Activated naive CD8-positive, alpha-beta T cell treated with anti-CD3 and anti-CD28 coated beads for 36 hours (primary cell): Measurements from ENCODE around the gene EPN2. TPM values are rescaled to one million over a fixed set of nuclear protein-coding genes. Genes with fewer than 3 reads are reported as not detected.

Source experiments
- DNase-seq: peaks from one replicate; pipeline ENCODE4 v3.0.0; 2021
- H3K27ac Mint-ChIP-seq: one replicate; pipeline ENCODE4 v1.8.0; 2022; ENCODE audit warnings: mild to moderate bottlenecking, moderate library complexity, mixed read lengths
- H3K27me3 Mint-ChIP-seq: one replicate; pipeline ENCODE4 v1.8.0; 2022; ENCODE audit warnings: mild to moderate bottlenecking, mixed read lengths
- H3K36me3 Mint-ChIP-seq: one replicate; pipeline ENCODE4 v1.8.0; 2021; ENCODE audit warnings: mild to moderate bottlenecking, mixed read lengths
- H3K4me1 Mint-ChIP-seq: one replicate; pipeline ENCODE4 v1.8.0; 2021; ENCODE audit warnings: mixed read lengths
- H3K4me3 Mint-ChIP-seq: one replicate; pipeline ENCODE4 v1.8.0; 2022; ENCODE audit warnings: mild to moderate bottlenecking, moderate library complexity, mixed read lengths
- H3K9me3 Mint-ChIP-seq: one replicate; pipeline ENCODE4 v1.8.0; 2022; ENCODE audit warnings: mixed read lengths
- total RNA-seq, 2 experiments: library from RNA; stranded (reverse); gene quantifications; one replicate each; pipeline ENCODE4 v1.2.3, GENCODE V29; 2021

Gene EPN2
- total RNA-seq, 2 experiments from 2014 or later: 2.7 to 4.6 TPM

DNA sequence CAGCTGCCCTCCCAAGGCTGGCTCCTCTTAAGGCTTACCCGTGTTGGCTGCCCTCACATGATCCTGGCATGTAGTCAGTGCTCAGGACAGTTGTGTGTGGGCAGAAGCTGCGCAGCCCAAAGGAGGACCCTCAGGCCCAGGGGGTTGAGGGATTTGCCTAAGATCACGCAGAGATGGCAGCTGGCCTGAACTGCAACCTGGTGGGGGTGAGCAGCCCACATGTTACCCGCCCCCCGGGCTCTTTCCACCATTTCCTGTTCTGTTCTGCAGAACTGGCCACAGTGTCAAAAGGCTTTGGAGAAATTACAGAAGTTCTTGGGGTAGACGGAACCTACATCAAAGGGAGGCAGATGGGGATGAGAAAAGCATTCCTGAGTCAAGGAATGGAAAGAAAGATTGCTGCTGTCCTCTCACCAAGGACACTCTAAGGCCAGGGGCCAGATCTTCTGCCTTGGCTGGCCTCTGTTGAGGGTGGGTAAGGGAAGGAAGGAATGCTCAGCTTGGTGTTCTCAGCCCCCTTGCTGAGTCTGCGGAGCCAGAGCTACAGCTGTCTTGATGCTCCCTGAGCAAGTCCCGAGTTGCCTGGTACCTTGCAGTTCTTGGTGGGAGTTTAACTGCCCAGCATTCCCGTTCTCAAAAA, 53.0 kb downstream of the EPN2 start:
- Mint-ChIP-seq H3K27ac (no peak overlapping the region), H3K36me3 (peaks cover 2% of the 10 kb centered on the region), H3K9me3 (no peaks in the 10 kb centered on the region), H3K4me1 (no peaks in the 10 kb centered on the region), H3K4me3 (no peak overlapping the region), H3K27me3 (peaks cover 15% of the 10 kb centered on the region)
- DNase-seq: no peak

DNA sequence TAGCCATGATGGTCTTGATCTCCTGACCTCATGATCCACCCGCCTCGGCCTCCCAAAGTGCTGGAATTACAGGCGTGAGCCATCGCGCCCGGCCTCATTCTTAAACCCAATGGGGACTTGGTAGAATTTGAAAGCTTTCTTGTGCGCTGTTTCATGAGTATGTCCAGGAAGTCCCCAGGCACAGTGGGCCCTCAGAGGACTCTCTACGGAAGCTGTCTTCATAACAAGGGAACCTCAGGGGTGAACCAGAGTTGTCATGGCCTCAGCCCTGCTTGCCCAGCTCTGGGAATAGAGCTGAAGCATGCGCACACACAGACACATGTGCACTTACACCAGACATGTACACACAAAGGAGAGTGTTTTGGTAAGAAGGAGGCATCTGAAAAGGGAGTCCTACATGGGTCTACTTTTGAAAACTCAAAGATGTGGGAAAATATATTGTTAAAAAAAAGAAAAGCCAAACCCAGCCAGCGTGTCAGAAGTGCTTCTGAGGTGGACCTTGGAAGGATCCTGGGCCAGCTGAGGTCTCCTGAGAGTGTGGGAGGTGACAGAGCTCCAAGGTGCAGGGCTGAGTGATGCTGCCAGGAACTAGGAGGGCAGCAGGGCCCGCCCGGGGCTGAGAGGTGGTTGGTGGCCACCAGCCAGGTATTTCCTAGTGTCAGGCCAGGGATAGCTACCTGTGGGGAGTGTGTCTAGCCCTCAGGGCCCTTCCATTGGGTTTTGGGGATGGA, 54.6 kb downstream of the EPN2 start:
- no peaks in the 10 kb centered on the region for H3K4me1 Mint-ChIP-seq
- H3K27me3 Mint-ChIP-seq: peaks cover 15% of the 10 kb centered on the region
- H3K36me3 Mint-ChIP-seq: peaks cover 2% of the 10 kb centered on the region
- H3K9me3 Mint-ChIP-seq: no peaks in the 10 kb centered on the region
- no peak for DNase-seq
- no peak overlapping the region for H3K4me3 Mint-ChIP-seq
- H3K27ac Mint-ChIP-seq: no peak overlapping the region

DNA sequence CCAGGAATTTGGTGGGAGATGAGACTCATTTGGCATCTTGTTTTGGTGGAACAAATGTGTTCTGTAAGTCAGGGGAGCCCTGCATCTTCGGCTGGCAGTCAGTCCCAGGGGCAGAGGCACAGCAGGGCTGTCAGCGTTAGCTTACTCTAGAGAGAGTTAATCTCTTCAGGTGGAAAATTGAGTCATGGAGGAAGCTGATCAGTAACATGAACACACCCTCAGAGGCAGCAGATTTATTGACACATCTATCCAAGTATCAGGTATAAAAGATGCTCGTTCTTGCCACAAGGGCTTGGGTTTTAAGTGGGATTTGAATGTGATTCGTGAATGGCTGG, 55.2 kb downstream of the EPN2 start:
- Mint-ChIP-seq H3K4me3 (no peak overlapping the region), H3K27me3 (peaks cover 15% of the 10 kb centered on the region), H3K36me3 (peaks cover 2% of the 10 kb centered on the region), H3K4me1 (no peaks in the 10 kb centered on the region), H3K9me3 (no peaks in the 10 kb centered on the region), H3K27ac (no peak overlapping the region)
- no peak for DNase-seq

DNA sequence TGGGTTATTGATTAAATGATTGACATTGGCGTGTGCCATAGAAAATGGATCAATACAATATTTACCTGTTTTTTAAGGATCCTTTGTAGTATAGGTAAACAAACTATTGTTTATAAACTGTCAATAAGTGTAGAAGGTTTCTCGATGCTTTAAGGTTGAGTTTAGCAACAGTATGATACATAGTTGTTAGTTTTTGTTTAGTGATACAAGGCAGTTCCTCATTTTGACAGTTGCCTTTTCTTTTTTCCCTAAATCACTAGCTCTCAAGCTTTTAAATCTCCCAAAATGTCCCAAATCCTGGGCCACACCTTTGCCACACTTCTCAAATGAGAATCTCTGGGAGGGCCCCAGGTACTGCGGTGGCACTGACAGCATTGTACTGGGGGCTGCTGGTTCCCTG, 57.3 kb downstream of the EPN2 start:
- no peaks in the 10 kb centered on the region for H3K36me3 Mint-ChIP-seq
- no peaks in the 10 kb centered on the region for H3K9me3 Mint-ChIP-seq
- H3K4me3 Mint-ChIP-seq: no peak overlapping the region
- peaks cover 6% of the 10 kb centered on the region for H3K27me3 Mint-ChIP-seq
- H3K27ac Mint-ChIP-seq: no peak overlapping the region
- no peak for DNase-seq
- no peaks in the 10 kb centered on the region for H3K4me1 Mint-ChIP-seq

DNA sequence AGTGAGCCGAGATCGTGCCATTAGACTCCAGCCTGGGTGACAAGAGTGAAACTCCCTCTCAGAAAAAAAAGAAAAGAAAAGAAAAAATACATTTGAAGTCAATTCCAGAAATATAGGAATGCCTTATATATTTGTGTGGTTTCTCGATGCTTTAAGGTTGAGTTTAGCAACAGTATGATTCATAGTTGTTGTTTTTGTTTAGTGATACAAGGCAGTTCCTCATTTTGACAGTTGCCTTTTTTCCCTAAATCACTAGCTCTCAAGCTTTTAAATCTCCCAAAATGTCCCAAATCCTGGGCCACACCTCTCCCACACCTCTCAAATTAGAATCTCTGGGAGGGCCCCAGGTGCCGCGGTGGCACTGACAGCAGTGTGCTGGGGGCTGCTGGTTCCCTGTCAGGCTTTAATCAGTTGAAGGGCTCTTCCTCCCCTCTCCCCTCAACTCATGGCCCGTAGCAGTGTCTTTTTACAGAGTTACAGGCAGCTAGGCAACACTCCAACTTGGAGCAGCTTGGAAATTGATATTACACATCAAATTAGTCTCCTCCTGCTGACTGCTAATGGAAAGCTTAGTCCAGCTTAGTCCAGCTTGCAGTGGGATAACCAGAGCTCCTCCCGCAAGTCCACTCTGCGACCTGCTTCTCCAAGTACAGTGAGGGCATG, 58.4 kb downstream of the EPN2 start:
- peaks cover 3% of the 10 kb centered on the region for H3K27me3 Mint-ChIP-seq
- H3K4me3 Mint-ChIP-seq: no peak overlapping the region
- H3K9me3 Mint-ChIP-seq: no peaks in the 10 kb centered on the region
- H3K36me3 Mint-ChIP-seq: no peaks in the 10 kb centered on the region
- DNase-seq: no peak
- H3K4me1 Mint-ChIP-seq: no peaks in the 10 kb centered on the region
- no peak overlapping the region for H3K27ac Mint-ChIP-seq

DNA sequence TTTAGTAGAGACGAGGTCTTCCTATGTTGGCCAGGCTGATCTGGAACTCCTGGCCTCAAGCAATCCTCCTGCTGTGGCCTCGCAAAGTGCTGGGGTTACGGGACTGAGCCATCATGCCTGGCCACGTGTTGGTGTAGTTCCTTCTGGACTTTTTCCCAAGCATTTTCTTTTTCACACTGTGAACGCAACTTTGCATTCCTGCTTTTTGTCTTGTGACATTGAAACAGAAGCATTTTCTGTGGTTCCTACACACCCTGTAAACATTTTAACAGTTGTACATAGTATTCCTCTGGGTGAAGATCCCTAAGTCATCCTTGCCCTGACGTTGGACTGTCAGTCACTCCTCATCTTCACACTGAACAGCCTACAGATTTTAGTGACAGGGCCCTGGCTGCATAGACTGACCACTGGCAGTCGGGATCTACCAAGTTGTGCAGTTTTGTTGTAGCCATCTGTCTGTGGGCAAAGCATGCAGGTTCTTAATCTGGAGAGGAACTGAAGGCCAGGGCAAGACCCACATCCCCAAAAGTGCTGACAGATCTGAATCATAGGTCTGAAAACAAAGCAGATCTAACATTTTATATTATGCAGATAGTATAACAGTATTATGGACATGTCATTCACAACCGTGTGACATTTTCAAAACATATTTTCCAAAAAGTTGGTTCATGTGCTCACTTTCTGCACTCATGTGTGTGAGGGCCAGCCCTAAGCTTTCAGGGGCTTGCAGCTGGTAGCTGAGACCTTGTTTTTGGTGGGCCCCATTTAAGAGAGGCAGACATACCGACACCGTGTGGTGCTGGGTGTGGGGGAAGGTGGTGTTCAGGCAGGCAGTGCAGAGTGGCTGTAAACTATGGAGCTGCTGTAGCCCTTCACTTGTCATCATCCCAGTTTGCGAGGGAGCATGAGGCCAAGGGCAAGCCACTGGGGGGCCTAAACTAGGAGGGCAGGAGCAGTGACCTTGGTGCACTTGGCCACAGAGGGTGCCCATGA, 59.9 kb downstream of the EPN2 start:
- no peak for DNase-seq
- no peaks in the 10 kb centered on the region for H3K4me1 Mint-ChIP-seq
- H3K27ac Mint-ChIP-seq: no peak overlapping the region
- no peaks in the 10 kb centered on the region for H3K9me3 Mint-ChIP-seq
- H3K27me3 Mint-ChIP-seq: peaks cover 3% of the 10 kb centered on the region
- no peaks in the 10 kb centered on the region for H3K36me3 Mint-ChIP-seq
- no peak overlapping the region for H3K4me3 Mint-ChIP-seq

DNA sequence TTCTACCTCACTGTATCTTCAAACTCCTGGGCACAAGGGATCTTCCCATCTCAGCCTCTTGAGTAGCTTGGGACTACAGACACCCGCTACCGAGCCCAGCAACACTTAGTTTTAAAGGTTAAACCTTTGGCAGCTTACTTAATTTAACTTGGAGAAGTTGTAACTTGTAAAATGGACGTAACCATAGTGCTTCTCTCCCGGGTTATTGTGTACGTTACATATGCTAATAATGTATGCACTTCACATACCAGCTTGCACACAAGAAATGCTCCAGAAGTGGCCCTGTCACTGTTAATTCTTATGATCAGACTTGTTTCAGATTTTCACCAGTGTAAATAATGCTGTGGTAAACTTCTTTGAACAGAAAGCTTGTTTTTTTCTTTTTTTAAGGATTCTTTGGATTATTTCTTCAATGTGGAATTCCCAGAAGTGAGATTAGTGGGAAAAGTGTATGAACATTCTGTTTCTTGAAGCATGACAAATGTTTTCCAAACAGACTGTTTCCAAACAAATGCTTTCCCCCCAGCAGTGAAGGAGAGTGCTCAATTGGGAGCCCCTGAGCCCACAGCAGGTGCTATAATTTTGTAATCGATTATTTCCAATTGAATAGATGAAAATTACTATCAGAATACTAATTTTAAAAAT, 61.5 kb downstream of the EPN2 start:
- Mint-ChIP-seq H3K9me3 (no peaks in the 10 kb centered on the region), H3K4me1 (no peaks in the 10 kb centered on the region), H3K4me3 (no peak overlapping the region), H3K27me3 (peaks cover 9% of the 10 kb centered on the region), H3K36me3 (no peaks in the 10 kb centered on the region), H3K27ac (no peak overlapping the region)
- DNase-seq: no peak

DNA sequence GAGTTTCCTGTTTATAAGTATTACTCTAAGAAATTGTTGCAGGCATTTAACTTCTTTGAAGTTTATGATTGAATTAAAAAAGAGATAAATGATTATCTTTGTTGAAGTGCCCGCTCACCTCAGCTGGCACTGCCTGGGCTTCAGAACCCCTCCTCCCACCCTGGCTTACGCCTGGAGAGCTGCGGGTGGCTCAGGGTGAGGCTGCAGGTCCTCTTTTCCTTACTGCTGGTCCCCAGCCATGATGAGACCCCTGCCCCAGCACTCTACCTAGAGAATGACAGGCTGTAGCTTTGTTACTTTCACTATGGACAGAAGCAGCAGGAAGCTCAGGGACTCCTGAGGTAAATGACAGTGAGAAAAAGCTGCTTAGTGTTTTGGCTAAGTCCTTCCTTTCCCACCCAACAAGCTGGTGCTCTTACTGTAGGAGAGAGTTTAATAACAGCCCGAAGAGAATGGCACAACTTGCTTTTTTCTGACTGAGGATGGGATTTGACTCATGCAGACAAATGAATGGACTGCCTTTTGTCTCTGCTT, 62.1 kb downstream of the EPN2 start:
- Mint-ChIP-seq H3K27me3 (peaks cover 14% of the 10 kb centered on the region), H3K4me3 (no peak overlapping the region), H3K36me3 (no peaks in the 10 kb centered on the region), H3K27ac (no peak overlapping the region), H3K9me3 (no peaks in the 10 kb centered on the region), H3K4me1 (peaks cover 2% of the 10 kb centered on the region)
- DNase-seq: no peak

DNA sequence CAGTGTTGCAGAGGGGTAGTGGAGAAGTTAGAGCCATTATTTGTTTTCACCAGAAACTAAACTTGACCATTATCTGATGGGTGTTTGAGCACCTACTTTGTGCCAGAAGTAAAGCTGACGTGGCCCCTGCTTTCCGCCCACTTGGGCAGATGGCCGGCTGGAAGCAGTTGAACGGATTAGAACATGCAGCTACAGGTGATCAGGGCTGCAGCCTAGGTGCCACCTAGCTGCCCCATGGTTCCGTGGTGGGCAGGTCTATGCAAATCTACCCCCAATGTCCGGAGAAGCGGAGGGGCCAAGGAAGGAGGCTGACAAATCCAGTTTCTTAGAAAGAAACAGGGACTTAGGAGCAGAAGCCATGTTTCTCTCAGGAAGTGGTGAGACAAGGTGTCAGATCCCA, 62.7 kb downstream of the EPN2 start:
- H3K4me3 Mint-ChIP-seq: no peak overlapping the region
- H3K4me1 Mint-ChIP-seq: peaks cover 2% of the 10 kb centered on the region
- no peaks in the 10 kb centered on the region for H3K36me3 Mint-ChIP-seq
- peaks cover 18% of the 10 kb centered on the region for H3K27me3 Mint-ChIP-seq
- no peak for DNase-seq
- H3K9me3 Mint-ChIP-seq: no peaks in the 10 kb centered on the region
- no peak overlapping the region for H3K27ac Mint-ChIP-seq

DNA sequence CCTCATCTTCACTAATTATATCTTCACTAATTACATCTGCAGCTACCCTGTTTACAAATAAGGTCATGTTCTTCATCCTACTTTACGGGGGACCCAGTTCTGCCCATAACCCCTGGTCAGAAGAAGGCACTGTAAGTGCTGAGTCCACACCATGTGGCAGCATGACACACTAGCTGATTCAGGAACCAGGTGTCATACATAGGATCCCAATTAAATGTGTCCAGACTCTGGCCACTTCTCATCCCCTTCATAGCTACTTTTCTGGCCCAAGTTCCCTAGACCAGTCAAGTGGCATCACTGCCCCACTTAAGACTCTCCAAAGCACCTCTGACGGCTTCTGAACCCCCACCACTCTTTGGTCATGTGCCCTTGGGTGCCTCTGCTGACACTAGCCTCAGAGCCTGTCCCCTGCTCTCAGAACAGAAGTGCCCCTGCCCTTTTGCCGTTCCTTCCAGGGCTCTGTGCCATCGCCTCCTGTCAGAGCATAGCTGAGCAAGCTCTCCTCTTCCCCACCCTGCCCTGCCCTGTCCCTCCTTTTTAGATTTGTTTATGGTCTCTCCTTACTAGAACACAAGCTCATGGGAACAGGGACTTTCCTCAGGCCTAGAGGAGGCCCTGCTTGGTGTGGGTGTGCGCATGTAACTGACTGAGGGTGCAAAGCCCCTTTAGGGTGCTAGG, 64.2 kb downstream of the EPN2 start:
- Mint-ChIP-seq H3K27ac (no peak overlapping the region), H3K4me3 (no peak overlapping the region), H3K36me3 (peaks cover 2% of the 10 kb centered on the region), H3K4me1 (peaks cover 16% of the 10 kb centered on the region), H3K27me3 (peaks cover 31% of the 10 kb centered on the region), H3K9me3 (no peaks in the 10 kb centered on the region)
- DNase-seq: no peak

DNA sequence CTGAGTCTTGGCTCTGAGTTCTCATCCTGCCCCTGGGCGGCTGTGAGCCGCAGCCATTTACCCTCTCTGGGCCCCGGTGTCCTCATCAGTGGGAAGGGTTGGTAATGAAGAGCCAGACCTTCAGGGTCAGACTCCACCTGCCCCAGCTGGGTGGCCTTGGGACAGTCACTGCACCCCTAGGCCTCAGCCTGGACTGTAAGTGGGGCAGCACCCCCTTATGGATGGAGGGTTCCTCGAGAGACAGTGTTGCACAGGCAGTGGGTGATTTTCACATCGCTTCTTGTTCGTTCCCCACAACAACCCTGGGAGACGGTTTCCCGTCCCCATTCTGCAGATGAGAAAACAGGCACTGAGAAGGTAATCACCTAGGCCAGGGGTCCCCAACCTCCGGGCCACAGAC, 64.8 kb downstream of the EPN2 start:
- H3K27me3 Mint-ChIP-seq: peaks cover 36% of the 10 kb centered on the region
- H3K4me1 Mint-ChIP-seq: peaks cover 21% of the 10 kb centered on the region
- no peak overlapping the region for H3K27ac Mint-ChIP-seq
- peaks cover 2% of the 10 kb centered on the region for H3K36me3 Mint-ChIP-seq
- H3K9me3 Mint-ChIP-seq: no peaks in the 10 kb centered on the region
- no peak overlapping the region for H3K4me3 Mint-ChIP-seq
- no peak for DNase-seq

DNA sequence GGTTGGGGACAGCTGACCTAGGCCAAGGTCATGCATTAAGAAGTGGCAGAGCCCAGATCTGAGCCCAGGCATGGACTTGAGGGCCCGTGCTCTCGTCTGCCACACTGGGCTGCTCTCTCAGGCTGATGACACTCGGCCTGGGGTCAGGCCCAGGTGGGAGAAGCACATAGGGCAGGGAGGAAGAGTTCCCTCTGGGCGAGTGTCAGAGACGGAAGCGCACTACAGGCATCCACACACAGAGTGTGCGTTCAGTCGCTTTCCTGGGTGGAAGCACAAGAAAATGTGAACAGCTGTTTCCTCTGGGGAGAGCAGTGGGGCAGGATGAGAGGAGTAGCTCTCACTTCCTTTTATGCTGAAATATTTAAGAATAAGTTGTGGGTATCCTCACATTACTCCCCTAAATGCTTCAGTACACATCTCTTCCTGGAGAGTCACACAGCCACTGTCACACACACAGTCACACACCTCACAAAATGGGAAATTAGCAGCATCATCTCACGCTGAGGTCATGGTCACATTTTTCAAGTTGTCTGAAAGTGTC, 65.7 kb downstream of the EPN2 start:
- peaks cover 2% of the 10 kb centered on the region for H3K36me3 Mint-ChIP-seq
- DNase-seq: no peak
- no peaks in the 10 kb centered on the region for H3K9me3 Mint-ChIP-seq
- H3K27me3 Mint-ChIP-seq: peaks cover 44% of the 10 kb centered on the region
- no peak overlapping the region for H3K4me3 Mint-ChIP-seq
- H3K27ac Mint-ChIP-seq: no peak overlapping the region
- peaks cover 24% of the 10 kb centered on the region for H3K4me1 Mint-ChIP-seq

DNA sequence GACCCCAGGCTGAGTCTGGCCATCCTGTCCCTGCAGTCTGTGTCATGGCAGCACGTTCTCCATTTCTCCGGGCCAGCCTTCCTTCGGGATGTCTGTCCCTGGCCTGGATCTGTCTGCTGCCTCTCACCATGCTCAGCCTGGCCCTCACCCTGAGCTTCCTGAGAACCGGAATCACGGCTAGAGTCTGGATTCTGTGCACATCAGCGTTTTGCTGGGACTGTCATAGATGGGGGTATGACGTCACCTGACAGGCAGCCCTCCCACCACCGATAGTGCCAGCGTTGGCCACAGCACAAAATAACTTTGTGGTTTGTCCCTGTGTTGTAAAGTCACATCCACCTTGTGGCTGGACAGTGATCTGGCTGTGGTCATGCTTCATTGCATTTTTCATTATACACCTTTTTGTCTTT, 66.2 kb downstream of the EPN2 start:
- no peak for DNase-seq
- Mint-ChIP-seq H3K36me3 (peaks cover 2% of the 10 kb centered on the region), H3K4me3 (no peak overlapping the region), H3K27ac (no peak overlapping the region), H3K9me3 (no peaks in the 10 kb centered on the region), H3K27me3 (peaks cover 49% of the 10 kb centered on the region), H3K4me1 (peaks cover 24% of the 10 kb centered on the region)

DNA sequence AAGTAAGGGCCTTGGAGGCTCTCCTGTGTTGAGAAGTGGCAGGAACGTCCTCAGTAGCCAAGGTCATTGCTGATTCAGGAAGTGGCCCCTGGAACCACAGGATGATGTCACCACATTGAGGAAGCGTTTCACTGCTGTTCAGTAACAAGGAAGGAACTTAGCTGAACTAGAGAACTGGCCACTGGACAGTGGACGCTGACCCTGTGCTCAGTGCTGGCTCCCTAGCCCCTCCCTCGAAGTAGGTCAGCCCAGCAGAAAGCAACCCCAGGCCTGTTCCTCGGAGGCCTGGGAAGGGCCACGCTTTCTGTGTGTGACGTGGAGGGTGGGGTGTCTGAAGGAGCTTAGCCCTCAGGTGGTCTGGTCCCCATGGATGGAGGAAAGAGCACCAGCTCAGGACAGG, 67.0 kb downstream of the EPN2 start:
- H3K36me3 Mint-ChIP-seq: peaks cover 2% of the 10 kb centered on the region
- peaks cover 58% of the 10 kb centered on the region for H3K27me3 Mint-ChIP-seq
- DNase-seq: no peak
- H3K27ac Mint-ChIP-seq: no peak overlapping the region
- no peaks in the 10 kb centered on the region for H3K9me3 Mint-ChIP-seq
- H3K4me3 Mint-ChIP-seq: no peak overlapping the region
- H3K4me1 Mint-ChIP-seq: peaks cover 24% of the 10 kb centered on the region
